HG03025 (cell line): ENCODE measurements around the gene THSD4.

ENCODE experiments used
- ATAC-seq: cut with Tn5 transposase; IDR thresholded peaks from one replicate; pipeline ENCODE4 v1.9.1; 2021; ENCODE audit warnings: mild to moderate bottlenecking, moderate library complexity; ENCODE audit not compliant: unreplicated experiment, low FRiP score

Gene THSD4

DNA sequence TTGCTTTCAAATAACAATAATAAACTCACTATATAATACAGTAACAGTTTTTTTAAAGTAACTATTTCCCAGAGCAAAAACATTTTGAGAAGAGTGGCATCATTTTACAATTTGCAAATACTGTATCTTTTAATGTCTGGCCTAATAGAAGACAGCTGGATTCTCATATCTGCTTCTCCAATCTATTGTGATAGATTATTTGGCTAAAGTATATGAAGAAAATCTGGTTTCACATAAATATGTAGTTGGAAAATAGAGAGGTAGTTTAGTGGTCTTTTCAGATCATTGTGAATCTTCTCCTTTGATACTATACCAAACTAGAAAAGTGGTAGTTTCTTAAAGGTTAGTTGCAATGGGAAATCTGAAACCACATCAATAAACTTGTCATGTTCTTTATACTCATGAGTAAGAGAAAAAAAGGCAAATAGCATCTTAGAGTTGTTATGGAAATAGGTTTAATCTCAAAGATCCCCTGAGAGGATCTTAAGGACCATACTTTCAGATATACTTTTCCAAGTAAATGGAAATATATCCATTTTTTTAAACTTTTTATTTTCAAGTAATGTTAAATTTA lies 570.2 kb downstream of the THSD4 start:
- no peak for ATAC-seq

GRCh38 chr15:71686221-71687050 lies 571.2 kb downstream of the THSD4 start:
- no peak for ATAC-seq

DNA sequence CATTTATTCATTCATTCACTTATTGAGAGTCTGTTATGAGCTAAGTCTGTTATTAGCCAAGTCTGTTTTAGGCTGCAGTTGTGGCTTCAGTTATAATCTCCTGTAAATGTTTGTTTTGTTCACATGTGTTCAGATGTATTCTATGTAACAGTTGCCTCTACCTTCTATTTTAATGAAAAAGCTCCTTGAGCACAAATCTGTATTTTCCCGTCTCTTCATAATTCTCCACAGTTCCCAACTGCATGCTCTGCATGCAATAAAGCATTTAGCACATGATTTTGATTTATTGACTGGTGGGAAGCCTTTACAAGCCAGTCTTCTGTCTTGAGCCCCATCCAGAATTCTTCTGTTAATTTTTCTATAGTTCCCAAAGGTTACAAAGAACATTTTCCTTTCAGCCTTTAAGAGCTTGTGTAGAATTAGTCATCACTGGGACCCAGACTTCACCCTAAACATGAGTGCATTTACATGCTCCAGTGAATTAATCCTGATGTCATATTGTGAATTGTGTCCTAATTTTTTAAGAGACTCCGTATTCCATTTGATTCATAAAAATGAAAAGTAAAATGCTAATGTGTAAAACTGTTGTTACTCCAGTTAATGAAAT lies 572.7 kb downstream of the THSD4 start:
- no peak for ATAC-seq

GRCh38 chr15:71688509-71689094 lies 573.3 kb downstream of the THSD4 start:
- no peak for ATAC-seq

- ATAC-seq: no peak
Observed at GRCh38 chr15:71691081-71691457, 575.8 kb downstream of the THSD4 start.

DNA sequence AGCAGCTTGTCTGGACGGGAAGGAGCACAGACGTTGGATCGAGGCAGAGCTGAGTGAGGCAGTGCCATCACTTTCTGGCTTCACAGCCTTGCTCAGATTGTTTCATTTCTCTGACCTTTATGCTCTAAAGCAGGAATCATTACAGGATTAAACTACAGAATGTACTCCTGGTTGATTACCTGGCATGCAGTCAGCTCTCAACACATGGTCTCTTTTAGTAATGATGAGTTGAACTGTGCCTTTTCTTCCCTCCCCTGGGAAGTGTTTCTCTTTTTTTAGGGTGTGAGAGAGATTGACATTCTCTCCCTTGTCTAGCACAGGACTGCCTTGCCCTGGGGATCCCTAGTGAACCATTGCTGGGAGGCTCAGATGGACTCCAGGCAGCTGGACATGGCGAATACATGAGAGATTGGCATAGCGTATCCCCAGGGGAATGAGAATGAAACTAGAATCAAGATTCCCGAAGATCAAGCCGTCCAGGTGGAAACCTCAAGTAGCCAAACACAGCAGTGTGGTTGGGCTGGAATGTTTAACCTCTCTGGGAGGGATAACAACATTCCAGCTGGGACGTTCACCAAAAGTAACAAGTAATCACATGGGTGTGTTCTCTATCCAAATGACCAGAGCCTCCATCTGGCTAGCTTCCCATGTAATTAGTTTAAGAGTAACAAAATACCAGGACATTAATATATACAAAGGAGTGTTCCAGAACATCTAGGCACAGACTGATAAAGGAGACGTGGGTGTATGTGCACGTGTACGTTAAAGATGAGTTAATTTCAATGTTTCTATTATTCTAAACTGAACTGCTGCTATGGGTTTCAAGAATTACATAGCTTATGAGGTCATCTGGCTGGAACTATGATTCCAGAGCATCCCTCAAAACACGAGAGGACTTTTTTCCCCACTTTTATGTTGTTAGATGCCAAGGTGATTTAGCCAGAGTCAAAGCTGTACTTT lies 576.5 kb downstream of the THSD4 start:
- no peak for ATAC-seq

- no peak for ATAC-seq
Observed at GRCh38 chr15:71697236-71697635, 582.0 kb downstream of the THSD4 start.

DNA sequence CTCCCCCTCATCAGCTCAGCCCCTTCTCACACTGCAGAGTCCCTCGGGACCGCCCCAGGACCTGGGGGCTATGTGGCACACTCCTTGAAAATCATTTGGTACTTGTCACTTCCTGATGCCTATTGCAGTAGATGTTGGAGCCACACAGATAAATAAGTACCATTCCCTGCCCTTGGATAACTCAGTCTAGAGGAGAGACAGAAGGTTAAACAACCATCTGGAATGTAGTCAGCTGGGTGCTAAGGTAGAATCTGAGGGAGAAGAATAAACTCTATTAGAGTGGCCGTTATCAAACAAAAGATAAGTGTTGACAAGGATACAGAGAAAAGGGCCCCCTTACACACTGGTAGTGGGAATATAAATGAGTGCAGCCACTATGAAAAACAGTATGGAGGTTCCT lies 582.8 kb downstream of the THSD4 start:
- ATAC-seq: no peak

DNA sequence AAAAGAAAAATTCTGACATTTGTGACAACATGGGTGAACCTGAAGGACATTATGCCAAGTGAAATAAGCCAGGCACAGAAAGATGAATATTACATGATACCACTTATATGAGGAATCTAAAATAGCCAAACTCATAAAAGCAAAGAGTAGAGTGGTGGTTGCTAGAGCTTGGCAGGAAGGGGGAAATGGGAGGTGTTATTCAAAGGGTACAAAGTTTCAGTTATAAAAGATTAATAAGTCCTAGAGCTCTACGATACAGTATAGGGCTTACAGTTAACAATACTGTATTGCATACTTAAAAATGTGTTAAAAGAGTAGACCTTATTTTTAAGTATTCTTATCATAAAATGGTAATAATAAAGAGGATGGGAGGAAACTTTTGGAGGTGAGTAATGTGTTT lies 583.5 kb downstream of the THSD4 start:
- ATAC-seq: no peak

DNA sequence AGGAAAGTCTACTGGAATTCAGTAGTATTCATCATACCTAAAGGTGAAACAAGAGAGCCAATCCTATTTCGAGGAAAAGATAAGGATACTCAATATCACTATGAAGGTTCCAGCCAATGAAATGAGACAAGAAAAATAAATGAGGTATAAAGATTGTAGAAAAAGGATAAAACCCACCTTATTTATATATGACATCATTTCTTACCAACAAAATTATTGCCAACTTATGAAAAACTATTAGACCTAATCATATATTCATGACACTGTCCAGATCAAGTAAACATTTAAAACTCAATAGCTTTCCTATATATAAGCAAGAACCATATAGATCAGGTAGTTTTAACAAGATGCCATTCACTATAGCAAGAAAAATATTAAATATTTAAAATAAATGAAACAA lies 584.7 kb downstream of the THSD4 start:
- ATAC-seq: no peak

GRCh38 chr15:71701808-71702207 lies 586.5 kb downstream of the THSD4 start:
- ATAC-seq: no peak

DNA sequence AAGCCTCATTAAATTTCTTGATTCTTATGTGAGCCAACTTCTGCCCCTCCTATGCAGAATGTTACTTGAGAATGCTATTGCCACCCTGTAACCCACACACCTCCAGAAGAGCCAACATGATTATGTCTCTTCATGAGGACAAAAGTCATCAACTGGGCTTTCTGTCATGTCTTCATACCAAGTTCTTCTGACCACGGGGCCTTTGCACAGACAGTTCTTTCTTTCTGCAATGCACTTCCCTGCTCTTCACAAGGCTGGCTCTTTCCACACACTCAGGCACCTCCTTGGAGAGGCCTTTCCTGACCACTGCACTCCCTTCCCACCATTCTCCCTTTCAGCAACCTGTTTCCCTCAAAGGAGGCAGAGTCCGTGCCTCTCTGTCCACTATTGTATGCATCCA lies 587.2 kb downstream of the THSD4 start:
- ATAC-seq: no peak

GRCh38 chr15:71705151-71705550 lies 589.9 kb downstream of the THSD4 start:
- no peak for ATAC-seq

GRCh38 chr15:71706461-71707229 lies 591.4 kb downstream of the THSD4 start:
- no peak for ATAC-seq

GRCh38 chr15:71707230-71708050 lies 592.2 kb downstream of the THSD4 start:
- ATAC-seq: no peak

DNA sequence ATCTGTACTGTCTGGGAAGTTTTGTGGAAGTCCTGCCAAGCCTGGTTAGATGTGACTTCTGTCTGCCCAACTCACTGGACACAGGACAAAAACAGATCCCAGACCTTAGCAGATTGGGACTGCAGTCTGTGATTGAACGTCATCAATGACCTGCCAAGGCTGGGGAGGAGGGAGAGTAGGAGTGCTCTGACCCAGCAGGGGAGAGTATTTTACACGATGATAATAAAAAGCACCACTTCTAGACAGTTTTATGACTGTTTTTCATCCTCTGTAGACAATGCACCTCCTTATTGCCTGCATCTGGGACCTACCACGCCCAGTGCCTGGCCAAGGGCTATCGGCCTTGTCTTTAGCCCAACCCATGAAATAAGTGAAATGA lies 592.8 kb downstream of the THSD4 start:
- ATAC-seq: no peak

DNA sequence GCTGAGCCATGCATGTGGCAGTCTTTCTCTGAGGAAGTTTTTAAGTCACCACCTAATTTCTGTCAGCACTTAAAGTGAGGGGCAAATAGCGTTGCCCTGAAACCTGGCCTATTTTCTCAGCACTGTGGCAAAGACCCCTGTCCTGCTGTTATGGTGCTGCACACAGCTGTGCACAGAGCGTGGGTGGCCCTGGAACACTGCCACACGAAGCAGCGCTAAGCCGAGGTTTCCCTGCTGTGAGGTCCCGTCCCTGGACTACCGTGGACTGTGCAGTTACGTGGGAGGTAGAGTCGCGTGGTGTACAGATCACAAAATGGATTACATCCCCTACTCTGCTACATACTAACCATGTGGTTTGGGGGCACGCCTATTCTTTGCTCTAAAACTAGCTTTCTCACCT lies 593.5 kb downstream of the THSD4 start:
- ATAC-seq: no peak

DNA sequence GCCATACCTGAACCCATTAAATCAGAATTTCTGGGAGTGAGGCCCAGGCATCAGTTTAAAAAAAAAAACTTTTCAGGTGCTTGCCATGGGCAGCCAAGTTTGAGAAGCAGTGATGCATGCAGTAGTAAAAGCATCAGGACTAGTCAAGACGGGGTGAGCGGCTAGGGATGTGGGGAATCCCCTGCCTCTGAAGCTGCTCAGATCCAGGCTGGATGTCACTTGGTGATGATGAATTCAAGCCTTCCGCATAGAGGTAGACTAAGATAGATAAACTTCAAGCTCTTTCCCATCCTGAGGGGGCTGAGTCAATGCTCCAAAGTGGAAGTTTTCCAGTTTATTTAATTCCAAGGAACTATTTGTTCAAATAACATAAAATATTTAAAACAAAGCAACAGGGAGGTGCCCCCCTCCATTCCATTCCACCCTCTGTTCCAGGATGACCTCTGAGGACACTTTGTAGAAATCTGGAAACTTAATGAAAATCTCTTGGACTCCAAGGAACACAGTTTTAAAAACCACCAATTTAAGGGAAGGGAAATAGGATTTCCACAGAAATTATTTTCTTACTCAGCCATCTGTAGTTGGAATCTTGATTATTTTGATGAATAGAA lies 594.6 kb downstream of the THSD4 start:
- ATAC-seq: no peak
